Liver (tissue), 3 donors: ENCODE results near the gene ARHGAP10.

Experiments
- RAD21 ChIP-seq, 2 donors: IDR thresholded peaks; 2 replicates each; pipeline ENCODE4 v1.6.1; 2016; ENCODE audit warnings: antibody characterized with exemption in 2 of 2, mild to moderate bottlenecking in 2 of 2
- TAF1 ChIP-seq: conservative IDR thresholded peaks from 2 replicates; pipeline ENCODE4 v1.6.1; 2016; ENCODE audit warnings: antibody characterized with exemption, mild to moderate bottlenecking
- YY1 ChIP-seq: IDR thresholded peaks from 2 replicates; pipeline ENCODE4 v1.6.1; 2016; ENCODE audit warnings: antibody characterized with exemption, mild to moderate bottlenecking
- TF ChIP-seq, protein P1 (sequence below): IDR thresholded peaks from 2 replicates; pipeline ENCODE4 v1.6.1; 2016; ENCODE audit warnings: antibody characterized with exemption
- TF ChIP-seq, protein P2 (sequence below): IDR thresholded peaks from 2 replicates; pipeline ENCODE4 v1.6.1; 2016; ENCODE audit warnings: antibody characterized with exemption
- TF ChIP-seq, protein P3 (sequence below): fragments of 150-350 bp; IDR thresholded peaks from 2 replicates; pipeline ENCODE4 v1.5.1; 2017; ENCODE audit warnings: improper control_type of control experiment, low read depth, low read length; ENCODE audit not compliant: missing input control
- donor health status: healthy.
- donor health status: healthy.

DNA sequence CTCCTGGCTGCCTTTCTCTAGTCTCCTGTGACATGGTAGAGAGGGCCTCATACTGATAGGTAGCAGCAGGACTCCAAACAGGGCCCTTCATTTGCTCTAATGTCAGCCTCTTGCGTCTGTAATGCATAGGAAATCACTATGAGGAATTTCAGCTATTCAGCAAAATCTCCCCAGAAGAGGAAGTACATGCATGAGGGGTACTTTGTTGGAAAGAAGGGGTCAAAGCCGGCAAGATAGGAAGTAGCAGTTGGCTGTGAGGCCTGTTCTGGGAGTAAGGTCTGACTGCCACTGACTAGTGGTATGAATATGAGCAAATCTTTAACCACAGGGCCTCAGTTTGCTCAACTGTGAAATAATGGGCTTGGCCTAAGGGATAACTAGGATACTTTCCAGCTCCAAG, 283.2 kb downstream of the ARHGAP10 start:
- TF ChIP-seq, protein P1, sequence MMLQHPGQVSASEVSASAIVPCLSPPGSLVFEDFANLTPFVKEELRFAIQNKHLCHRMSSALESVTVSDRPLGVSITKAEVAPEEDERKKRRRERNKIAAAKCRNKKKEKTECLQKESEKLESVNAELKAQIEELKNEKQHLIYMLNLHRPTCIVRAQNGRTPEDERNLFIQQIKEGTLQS = no peak
- TF ChIP-seq, protein P2, sequence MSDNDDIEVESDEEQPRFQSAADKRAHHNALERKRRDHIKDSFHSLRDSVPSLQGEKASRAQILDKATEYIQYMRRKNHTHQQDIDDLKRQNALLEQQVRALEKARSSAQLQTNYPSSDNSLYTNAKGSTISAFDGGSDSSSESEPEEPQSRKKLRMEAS = no peak
- TF ChIP-seq, protein P3, sequence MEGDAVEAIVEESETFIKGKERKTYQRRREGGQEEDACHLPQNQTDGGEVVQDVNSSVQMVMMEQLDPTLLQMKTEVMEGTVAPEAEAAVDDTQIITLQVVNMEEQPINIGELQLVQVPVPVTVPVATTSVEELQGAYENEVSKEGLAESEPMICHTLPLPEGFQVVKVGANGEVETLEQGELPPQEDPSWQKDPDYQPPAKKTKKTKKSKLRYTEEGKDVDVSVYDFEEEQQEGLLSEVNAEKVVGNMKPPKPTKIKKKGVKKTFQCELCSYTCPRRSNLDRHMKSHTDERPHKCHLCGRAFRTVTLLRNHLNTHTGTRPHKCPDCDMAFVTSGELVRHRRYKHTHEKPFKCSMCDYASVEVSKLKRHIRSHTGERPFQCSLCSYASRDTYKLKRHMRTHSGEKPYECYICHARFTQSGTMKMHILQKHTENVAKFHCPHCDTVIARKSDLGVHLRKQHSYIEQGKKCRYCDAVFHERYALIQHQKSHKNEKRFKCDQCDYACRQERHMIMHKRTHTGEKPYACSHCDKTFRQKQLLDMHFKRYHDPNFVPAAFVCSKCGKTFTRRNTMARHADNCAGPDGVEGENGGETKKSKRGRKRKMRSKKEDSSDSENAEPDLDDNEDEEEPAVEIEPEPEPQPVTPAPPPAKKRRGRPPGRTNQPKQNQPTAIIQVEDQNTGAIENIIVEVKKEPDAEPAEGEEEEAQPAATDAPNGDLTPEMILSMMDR = no peak
- TF ChIP-seq TAF1 = no peak
- TF ChIP-seq YY1 = no peak
- no peak for TF ChIP-seq RAD21 (IDR thresholded peaks at IDR 0.05)
